SW480 (cell line): ENCODE measurements around the gene DCC.

Experiments
- DNase-seq: peaks from one replicate; pipeline ENCODE4 v3.0.0-alpha.2; 2016; ENCODE audit warnings: low spot score

DCC gene

GRCh38 chr18:52499644-52500043, 159.6 kb downstream of the DCC start:
- DNase-seq, result peak; percentile 2

- no peak for DNase-seq
Measured at GRCh38 chr18:52504589-52504988, 164.6 kb downstream of the DCC start.

- no peak for DNase-seq
Measured at GRCh38 chr18:52510139-52510538, 170.1 kb downstream of the DCC start.

DNA sequence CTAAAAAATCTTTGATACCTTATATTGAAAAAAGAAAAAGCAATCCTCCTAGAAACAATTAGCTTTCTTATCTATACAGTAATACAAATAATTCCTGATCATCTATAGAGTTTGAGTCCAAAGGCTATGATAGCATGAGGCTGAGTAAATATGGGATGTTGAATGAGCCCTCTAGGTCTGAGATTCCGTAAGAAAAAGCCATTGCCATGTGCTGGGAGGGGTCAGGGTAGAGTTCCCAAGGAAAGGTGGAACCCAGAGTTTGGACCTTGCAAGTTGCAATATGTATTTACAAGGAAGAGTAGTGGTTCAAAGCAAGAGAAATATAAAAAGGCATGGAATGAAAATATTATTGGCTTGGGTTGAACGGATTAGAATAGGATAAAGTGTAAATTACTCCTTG, 178.1 kb downstream of the DCC start:
- no peak for DNase-seq

- no peak for DNase-seq
Measured at GRCh38 chr18:52519021-52519420, 179.0 kb downstream of the DCC start.

GRCh38 chr18:52523566-52523965, 183.6 kb downstream of the DCC start:
- no peak for DNase-seq

GRCh38 chr18:52531836-52532235, 191.8 kb downstream of the DCC start:
- no peak for DNase-seq

DNA sequence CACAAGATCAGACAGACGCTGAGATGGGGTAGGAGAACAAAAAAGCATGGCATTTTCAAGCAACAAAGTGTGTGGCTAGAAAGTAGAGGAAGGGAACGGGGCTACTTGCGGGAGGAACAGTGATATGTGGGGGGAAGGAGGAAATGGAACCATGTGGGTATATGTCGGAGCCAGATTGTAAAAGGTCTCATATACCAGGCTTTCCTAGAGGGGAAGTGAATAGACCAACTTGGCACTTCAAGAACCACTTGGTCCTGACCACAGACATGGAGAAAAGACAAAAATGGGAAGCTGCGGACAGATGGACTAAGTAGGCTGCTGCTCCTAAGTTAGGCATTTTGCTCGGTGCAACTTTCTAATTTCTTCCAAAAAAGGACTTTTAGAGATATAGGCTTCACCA, 196.0 kb downstream of the DCC start:
- no peak for DNase-seq

DNA sequence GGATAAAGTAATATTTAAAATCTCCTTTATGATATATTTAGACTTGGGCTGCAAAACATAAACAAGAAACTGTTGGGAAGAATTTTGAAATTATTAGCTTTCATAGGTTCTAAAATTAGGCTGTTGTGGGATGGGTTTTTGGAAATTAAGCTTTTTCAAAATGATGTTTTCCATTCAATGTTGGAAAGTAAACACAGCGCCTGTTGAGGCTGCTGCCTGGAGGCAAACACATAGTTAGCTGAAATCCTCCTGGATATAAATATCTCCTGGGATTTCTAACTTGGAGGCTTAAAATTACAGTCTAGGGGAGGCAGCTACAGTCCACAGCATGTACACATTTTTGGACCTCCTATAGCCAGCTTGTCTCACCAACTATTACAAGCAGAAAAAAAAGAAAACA, 197.3 kb downstream of the DCC start:
- DNase-seq, result no peak

- no peak for DNase-seq
Measured at GRCh38 chr18:52541056-52541455, 201.1 kb downstream of the DCC start.

GRCh38 chr18:52544086-52544485, 204.1 kb downstream of the DCC start:
- DNase-seq, result no peak

- DNase-seq, result no peak
Measured at GRCh38 chr18:52546686-52547346, 206.8 kb downstream of the DCC start.

- no peak for DNase-seq
Measured at GRCh38 chr18:52553441-52553840, 213.4 kb downstream of the DCC start.

- no peak for DNase-seq
Measured at GRCh38 chr18:52554180-52554579, 214.2 kb downstream of the DCC start.

GRCh38 chr18:52567360-52567759, 227.4 kb downstream of the DCC start:
- no peak for DNase-seq

GRCh38 chr18:52569492-52569891, 229.5 kb downstream of the DCC start:
- DNase-seq, result no peak

GRCh38 chr18:52570975-52571374, 231.0 kb downstream of the DCC start:
- DNase-seq, result no peak

DNA sequence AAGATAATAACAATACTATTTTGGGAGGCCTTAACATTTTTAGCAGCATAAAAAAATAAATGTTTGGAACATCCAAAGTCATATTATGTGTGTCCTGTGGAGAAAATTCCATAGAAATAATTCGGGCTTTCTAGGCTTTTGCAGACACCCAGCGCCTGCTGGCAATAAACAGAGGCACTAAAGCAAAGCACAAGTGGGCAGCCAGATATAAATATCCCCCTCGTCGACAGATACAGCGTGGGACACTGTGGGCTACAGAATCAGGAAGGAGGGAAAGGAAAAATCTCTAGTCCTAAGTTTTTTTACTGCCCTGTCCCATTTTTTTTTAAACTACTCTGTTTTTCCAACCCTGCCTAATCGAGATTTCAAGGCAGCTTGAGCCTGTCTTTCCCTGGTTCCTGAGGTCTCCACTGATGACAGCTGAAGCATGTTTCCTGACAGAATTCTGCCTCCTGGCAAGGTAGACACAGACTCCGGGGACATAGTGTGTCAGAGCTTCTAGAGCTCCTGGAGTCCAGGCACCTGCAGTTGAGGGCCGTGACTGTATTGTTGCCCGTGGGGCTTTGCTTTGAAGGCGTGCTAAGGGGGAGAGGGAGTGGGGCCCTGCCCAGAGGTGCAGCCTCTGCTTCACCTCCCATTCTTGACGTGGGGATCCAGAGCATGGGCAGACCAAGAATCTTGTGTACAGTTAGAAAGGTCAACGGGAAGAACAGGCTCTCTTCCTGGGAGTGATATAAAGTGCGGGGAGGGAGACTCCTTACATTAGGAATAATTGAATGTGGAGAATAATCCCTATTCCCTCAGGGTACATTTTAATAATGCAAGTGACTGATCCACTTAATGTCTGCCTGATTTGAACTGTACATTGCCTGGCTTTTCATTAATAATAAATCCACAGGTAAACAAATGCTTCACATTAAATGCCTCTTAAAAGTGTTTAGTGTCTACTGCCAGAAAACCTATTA, 232.3 kb downstream of the DCC start:
- no peak for DNase-seq

GRCh38 chr18:52577795-52578194, 237.8 kb downstream of the DCC start:
- DNase-seq, result no peak

- no peak for DNase-seq
Measured at GRCh38 chr18:52582061-52582460, 242.1 kb downstream of the DCC start.

GRCh38 chr18:52582516-52582915, 242.5 kb downstream of the DCC start:
- no peak for DNase-seq

GRCh38 chr18:52588931-52589330, 248.9 kb downstream of the DCC start:
- DNase-seq, result no peak

- no peak for DNase-seq
Measured at GRCh38 chr18:52596748-52597435, 256.9 kb downstream of the DCC start.
